Fibroblast of gingiva (primary cell): ENCODE data around the gene NHEJ1.

Experiments
- DNase-seq: peaks from one replicate; pipeline ENCODE4 v3.0.0-alpha.2; 2011; ENCODE audit warnings: low read depth

The NHEJ1 gene

DNA sequence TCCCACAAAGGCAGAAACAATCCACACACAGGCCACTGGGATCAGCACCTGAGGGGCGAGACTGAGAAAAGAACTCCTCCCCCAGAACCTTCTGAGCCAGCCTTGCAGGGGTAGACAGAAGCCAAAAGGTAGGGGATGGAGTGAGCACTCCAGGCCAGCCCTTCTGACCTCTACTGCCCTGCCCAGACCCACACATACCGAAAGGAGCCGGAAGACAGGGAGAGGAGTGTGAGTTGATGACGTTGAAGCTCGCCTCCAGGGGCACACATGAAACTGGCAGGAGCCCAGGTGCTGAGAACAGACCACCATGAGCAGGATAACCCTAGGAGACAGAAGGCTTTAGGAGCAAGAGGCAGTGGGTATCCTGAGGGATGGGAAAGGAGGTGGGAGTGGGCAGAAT is 7.4 kb upstream of the NHEJ1 start:
- DNase-seq = no peak

- DNase-seq = no peak
Observed at GRCh38 chr2:219165058-219165911, 4.7 kb upstream of the NHEJ1 start.

GRCh38 chr2:219163156-219163555 is 2.5 kb upstream of the NHEJ1 start:
- no peak for DNase-seq

DNA sequence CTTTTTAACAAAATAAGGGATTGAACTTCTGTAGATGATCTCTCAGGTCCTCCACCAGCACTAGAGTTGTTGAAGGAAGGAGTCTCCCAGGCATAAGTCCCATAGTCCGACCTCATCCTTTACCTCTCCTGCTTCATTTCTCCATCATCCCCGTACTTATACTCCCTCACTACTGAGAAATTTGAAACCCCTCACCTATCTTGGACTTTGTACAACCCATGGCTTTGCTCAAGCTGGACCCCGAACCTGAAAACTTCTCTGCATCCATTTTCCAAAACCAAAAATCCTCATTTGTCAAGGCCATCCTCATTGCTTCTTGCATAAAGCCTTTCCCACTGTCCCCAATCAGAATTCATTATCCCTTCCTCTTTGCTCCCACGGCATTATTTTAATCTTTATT is 482 bp upstream of the NHEJ1 start:
- no peak for DNase-seq

- no peak for DNase-seq
Observed at GRCh38 chr2:219159771-219160185, 837 bp downstream of the NHEJ1 start.

DNA sequence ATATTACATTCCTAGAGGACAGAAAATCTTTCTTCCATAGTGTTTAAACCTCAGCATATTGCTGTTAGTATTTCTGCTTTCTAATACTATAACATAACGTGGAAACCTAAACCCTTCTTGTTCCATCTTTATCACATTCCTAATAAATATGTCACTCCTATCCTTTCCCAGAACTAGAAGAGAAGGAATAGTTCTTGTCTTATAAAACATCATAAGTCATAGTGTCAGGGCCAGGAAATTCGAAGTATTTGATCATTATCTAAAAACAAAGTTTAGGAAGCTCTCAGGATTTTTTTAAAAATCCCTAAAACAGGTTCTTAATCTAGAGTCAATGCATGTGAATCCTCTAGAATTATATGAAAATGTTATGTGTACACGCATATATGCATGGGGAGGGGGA is 2.0 kb downstream of the NHEJ1 start:
- no peak for DNase-seq

DNA sequence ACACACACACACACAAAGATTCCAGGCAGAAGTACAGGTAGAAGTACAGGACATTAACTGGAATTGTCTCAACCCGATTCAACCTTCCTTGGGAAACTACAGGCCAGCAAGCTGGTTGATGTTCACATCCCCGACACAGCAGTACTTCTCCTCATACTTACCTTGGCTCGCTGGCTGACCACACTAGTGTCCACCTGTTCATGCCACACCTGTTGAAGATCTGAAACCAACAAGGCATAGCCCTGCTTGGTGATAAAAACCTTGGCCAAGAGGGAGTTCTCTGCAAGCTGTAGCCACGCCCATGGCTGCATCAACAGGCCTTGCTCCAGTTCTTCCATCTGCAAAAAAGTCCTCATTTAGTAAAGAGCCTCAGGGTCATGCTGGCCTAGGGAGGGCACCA is 2.6 kb downstream of the NHEJ1 start:
- DNase-seq = no peak

- no peak for DNase-seq
Observed at GRCh38 chr2:219157396-219157795, 3.2 kb downstream of the NHEJ1 start.

- DNase-seq = peak; percentile 39
Observed at GRCh38 chr2:219155054-219155644, 5.5 kb downstream of the NHEJ1 start.

- DNase-seq = peak; percentile 48
Observed at GRCh38 chr2:219149667-219150066, 10.9 kb downstream of the NHEJ1 start.

DNA sequence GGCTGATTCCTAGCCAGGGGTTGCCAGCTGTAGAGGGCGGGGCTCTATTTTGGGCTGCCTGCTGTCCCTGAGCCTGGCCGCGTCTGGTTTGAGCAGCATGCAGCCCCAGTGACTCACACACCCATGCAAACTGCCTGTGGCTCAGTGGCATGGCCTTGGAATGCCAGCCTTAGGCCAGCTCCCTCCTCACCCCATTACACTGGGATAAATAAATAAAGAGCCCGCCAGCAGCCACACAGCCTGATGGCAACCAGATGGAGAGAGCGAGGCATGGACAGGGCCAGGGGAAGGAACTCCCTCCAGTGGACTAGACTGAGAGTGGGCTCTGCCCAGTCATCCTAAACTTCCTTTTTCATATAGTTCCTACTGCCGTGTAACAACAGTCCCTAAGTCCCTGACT is 18.3 kb downstream of the NHEJ1 start:
- DNase-seq = peak; percentile 97

DNA sequence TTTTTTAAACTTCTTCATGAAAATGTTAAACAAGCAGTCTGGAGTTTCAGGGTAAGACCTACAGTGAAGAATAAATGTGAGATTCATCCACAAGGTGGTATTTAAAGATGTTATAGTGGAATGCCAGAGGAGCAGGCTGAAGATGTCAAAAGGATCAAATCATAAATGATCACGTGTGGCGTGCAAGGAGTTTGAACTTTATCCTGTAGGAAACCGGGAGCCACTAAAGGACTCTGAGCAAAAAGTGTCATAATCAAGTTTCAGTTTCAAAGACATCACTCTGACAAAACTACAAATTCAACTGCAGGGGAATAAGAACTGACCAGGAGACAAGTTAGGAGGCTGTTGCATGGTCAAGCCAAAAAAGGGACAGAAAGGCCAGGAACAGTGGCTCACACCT is 19.9 kb downstream of the NHEJ1 start:
- DNase-seq = no peak

- DNase-seq = no peak
Observed at GRCh38 chr2:219133976-219134375, 26.6 kb downstream of the NHEJ1 start.

GRCh38 chr2:219131744-219132143 is 28.9 kb downstream of the NHEJ1 start:
- DNase-seq = no peak

DNA sequence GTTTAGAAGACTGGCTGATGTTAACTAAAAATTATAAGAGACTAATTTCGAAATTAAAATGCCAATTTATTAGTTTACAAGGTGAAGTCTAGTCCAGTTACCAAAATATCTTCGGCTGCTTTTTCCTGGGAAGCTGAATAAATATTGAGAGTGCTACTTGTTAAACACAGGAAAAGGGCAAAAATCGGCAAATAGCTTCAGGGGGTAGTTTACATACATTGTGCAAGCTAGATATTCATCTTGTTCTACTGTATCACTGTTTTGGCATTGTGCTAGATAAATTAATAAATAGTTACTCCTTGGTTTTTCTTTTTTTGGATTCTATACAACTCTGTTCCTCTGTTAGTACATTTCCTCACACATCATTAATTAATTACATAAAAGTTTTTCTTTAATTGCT is 29.3 kb downstream of the NHEJ1 start:
- DNase-seq = peak; percentile 7

DNA sequence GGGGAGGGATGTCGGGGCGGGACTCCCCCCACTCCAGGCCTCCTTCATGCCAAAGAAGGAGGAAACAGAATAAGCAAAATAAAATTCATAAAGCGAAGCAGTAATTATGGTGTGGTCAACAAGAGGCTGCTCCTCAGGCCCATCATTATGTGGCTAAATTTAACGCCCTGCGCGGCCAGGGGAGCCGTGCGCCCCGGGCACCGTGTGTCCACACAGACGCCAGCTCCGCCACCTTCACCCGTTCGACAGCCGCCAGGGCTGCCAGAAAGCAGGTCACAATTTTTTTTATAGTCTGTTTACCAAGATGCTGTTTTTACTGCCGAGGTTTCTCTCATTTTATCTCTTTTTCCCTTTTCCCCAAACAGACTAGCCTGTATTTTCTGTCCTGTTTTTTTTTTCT is 31.0 kb downstream of the NHEJ1 start:
- DNase-seq = no peak

GRCh38 chr2:219128396-219128795 is 32.2 kb downstream of the NHEJ1 start:
- no peak for DNase-seq

DNA sequence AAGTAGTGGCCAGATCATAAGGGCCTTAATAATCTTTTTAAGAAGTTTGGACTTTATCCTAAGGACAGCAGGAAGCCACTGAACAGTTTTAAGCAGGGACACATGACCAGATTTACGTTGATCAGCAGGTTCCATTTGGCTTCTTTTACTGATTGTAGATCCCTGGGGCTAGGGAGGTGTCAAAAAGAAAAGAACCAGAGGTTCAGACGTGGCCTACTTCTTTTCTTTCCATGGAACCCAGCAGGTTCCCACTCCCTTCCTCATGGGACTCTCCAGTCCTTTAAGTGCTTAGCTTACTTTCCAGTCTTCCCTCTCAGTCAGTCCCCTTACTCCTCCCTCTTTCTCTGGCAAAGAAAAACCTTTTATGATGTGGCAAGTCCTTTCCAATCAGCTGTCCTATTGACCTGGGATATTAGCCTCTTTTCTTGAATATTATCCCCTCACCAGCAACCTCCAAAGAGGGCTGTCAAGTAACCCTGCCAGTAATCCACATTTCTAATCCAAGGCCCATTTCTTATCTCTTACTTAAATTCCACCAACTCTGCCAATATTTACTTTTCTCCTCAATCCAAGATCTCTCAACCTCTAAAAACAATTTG is 33.5 kb downstream of the NHEJ1 start:
- DNase-seq = no peak

- DNase-seq = no peak
Observed at GRCh38 chr2:219126555-219126954, 34.1 kb downstream of the NHEJ1 start.

DNA sequence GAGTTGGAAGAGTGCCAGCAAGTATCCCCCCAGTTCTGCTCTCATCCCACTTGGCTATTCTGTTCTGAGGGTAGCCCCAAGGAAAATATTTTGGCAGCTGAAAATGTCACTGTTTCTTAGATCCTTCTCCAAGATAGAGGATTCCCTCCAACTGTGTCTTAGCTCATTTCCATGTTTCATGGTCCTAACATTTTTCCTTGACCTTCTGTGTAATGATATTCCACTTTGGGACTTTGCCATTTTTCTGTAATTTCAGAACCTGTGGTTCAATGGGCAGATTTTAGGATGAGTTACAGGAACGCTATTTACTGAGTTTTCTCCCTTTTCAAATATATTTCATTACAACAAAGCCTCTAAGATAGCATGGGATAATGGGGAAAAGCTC is 34.7 kb downstream of the NHEJ1 start:
- peak; percentile 79 for DNase-seq

DNA sequence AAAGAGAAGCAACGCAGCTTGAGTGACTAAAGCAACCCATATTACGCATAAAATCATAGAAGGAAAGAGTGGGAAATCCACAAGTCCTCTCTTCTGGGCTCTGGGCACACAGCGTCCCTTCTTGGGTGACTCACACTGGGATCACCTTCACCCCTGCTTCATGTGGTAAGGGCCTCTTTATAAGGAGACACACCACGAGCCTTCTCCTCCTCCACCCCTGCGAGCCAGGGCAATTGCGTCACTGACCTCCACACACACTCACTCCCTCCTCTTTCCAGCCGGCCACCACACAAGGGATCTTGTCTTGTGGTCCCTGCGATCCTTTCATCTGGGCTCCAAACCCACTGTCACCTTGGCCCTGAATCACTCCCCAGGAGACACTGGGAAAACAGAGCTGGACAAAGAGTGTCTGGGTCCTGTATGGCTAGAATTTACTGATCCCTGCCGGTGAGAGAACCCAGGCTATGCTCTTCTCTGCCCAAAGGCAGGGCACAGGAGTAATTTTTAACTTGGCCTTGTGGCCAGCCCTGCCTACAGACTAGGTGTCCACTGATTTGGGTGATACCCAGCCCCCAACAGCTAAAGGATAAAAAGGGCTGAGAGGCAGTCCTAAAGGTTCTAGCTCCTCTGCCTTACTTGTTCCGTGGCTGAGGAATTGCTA is 35.3 kb downstream of the NHEJ1 start:
- peak; percentile 95 for DNase-seq

DNA sequence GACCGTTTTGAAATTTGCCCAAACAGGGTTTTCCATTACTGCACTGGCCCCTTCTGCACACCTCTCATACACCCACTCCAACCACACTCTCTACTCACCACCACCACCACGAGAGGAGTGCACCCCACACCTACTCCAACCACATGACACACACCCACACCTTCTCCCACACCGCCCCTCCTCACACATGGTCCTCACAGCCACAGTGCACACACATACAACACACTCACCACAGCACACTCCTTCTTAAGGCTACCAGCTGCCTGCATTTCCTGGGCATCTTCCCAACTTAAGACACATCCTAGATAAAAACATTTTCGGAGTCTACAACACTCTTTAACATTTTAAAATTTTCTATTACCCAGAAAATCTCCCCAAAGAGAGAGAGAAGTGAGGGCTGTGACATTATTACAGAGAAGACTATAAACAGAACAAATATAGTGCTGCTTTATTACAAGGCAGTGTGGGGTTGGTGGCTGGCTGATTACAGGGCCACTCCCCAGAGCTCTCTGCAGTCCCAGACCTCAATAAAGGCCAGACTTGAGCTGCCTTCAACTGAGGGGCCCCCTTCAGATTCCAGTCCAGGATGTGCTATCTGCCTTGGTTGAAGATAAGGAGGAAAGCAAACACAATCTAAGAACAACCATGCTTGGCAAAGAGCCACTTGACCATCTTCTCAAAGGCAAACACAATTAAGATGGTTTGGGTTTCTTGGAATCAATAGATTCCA is 36.1 kb downstream of the NHEJ1 start:
- peak; percentile 11 for DNase-seq
